HepG2 (cell line): ENCODE measurements around the gene CACNG8. TPM values are rescaled to one million over a fixed set of nuclear protein-coding genes. Genes with fewer than 3 reads are reported as not detected.

Source experiments
- ATAC-seq: fragments of 200-7000 bp; cut with Tn5 transposase; 3 replicates; pipeline ENCODE4 v1.9.1; 2020; ENCODE audit warnings: mild to moderate bottlenecking, moderate library complexity
- BruUV-seq: library from RNA; stranded (reverse); fragments of 400-500 nt; replicated peaks from 2 replicates; lab custom pipeline; 2021; lab: Mats Ljungman, UMichigan
- CTCF ChIA-PET: fragments of 300-600 bp; formaldehyde crosslinking; extraction: SDS; loops from one replicate; lab custom pipeline; 2021; ENCODE audit warnings: low total read pairs, inconsistent platforms, low intra/inter-chr PET ratio; lab: Yijun Ruan, JAX
- POLR2A ChIA-PET: fragments of 350-600 bp; sonication (Branson Sonifier 250); formaldehyde crosslinking; loops from one replicate; lab custom pipeline; 2020; ENCODE audit warnings: antibody characterized with exemption, inconsistent platforms; lab: Yijun Ruan, JAX
- DNase-seq: peaks from one replicate; pipeline ENCODE4 v3.0.0-alpha.2; 2015; ENCODE audit warnings: low spot score
- FAIRE-seq: peaks from 3 replicates; lab custom pipeline; 2011; peaks lifted over from hg19 to GRCh38; lab: Jason Lieb, UNC
- H2AFZ ChIP-seq: one replicate; pipeline ENCODE4 v1.6.1; 2011; ENCODE audit warnings: low read length, inconsistent platforms
- H3K27ac ChIP-seq: fragments of 300-600 bp; 3 replicates; pipeline ENCODE4 v1.8.0; 2011; ENCODE audit warnings: mixed run types, mild to moderate bottlenecking, mixed read lengths, low read length, inconsistent platforms; ENCODE audit not compliant: insufficient read depth; ENCODE audit errors: extremely low read length
- H3K27me3 ChIP-seq, 2 experiments: fragments of 200-600 bp in 1 of 2; 2 replicates in 1 of 2; 3 replicates in 1 of 2; pipeline versions ENCODE4 v1.6.0 to v1.8.0; 2011; ENCODE audit warnings: low read length in 2 of 2, mild to moderate bottlenecking in 2 of 2, moderate library complexity in 2 of 2, inconsistent platforms in 1 of 2; ENCODE audit not compliant: insufficient read depth in 2 of 2, control insufficient read depth in 1 of 2
- H3K36me3 ChIP-seq, 2 experiments: fragments of 200-600 bp in 1 of 2; replicated peaks in 1 of 2; 2 replicates in 1 of 2; 3 replicates in 1 of 2; pipeline versions ENCODE4 v1.5.1 to v1.8.0; 2011; ENCODE audit warnings: low read length in 2 of 2, inconsistent platforms in 1 of 2; ENCODE audit not compliant: insufficient read depth in 2 of 2, control insufficient read depth in 1 of 2
- H3K4me1 ChIP-seq: 2 replicates; pipeline ENCODE4 v1.5.1; 2012; ENCODE audit warnings: low read length, inconsistent platforms; ENCODE audit not compliant: insufficient read depth
- H3K4me2 ChIP-seq: 2 replicates; pipeline ENCODE4 v1.6.0; 2011; ENCODE audit warnings: low read depth, low read length, inconsistent platforms
- H3K4me3 ChIP-seq, 3 experiments: fragments of 200-600 bp in 1 of 3; sonication (generic), shearing (Covaris generic) in 1 of 3; replicated peaks in 1 of 3; 2 replicates each; pipeline ENCODE4 v1.5.1; 2011 to 2016; ENCODE audit warnings: low read length in 3 of 3, inconsistent platforms in 2 of 3, low read depth in 2 of 3, mild to moderate bottlenecking in 2 of 3, control low read depth in 1 of 3, mixed read lengths in 1 of 3; ENCODE audit not compliant: insufficient read depth in 1 of 3
- H3K79me2 ChIP-seq: one replicate; pipeline ENCODE4 v1.6.1; 2011; ENCODE audit warnings: low read length, inconsistent platforms; ENCODE audit not compliant: insufficient read depth
- H3K9ac ChIP-seq: 2 replicates; pipeline ENCODE4 v1.6.0; 2011; ENCODE audit warnings: mild to moderate bottlenecking, low read depth, low read length, inconsistent platforms; ENCODE audit not compliant: insufficient read depth
- H3K9me3 ChIP-seq: 2 replicates; pipeline ENCODE4 v1.5.1; 2012; ENCODE audit warnings: mild to moderate bottlenecking, low read length
- H4K20me1 ChIP-seq: 2 replicates; pipeline ENCODE4 v1.6.0; 2011; ENCODE audit warnings: inconsistent platforms, mild to moderate bottlenecking, low read length, moderate library complexity; ENCODE audit not compliant: insufficient read depth
- ATF7 ChIP-seq, 2 experiments: fragments of 450-650 bp in 1 of 2; sonication (generic) in 1 of 2; formaldehyde crosslinking in 1 of 2; IDR thresholded peaks; 2 replicates each; pipeline versions ENCODE4 v1.4.0 to v1.6.1; 2016 to 2020; ENCODE audit warnings: antibody characterized with exemption in 1 of 2, mild to moderate bottlenecking in 1 of 2, missing genetic modification reagents in 1 of 2
- CREB1 ChIP-seq, 2 experiments: fragments of 450-650 bp in 1 of 2; IDR thresholded peaks; 2 replicates each; pipeline ENCODE4 v1.6.1; 2016 to 2017; ENCODE audit warnings: control low read depth in 1 of 2, mild to moderate bottlenecking in 1 of 2, missing compliant biosample characterization in 1 of 2, missing genetic modification characterization in 1 of 2
- EP300 ChIP-seq, 3 experiments: sonication (generic) in 1 of 3; formaldehyde crosslinking in 1 of 3; IDR thresholded peaks; 2 replicates each; pipeline versions ENCODE4 v1.5.1 to v1.6.1; 2011 to 2020; ENCODE audit warnings: low read depth in 2 of 3, low read length in 2 of 3, borderline replicate concordance in 1 of 3, improper control_type of control experiment in 1 of 3, mild to moderate bottlenecking in 1 of 3, missing genetic modification reagents in 1 of 3, moderate library complexity in 1 of 3
- KLF13 ChIP-seq: sonication (generic); formaldehyde crosslinking; IDR thresholded peaks from 2 replicates; pipeline ENCODE4 v1.4.0; 2020; ENCODE audit warnings: mild to moderate bottlenecking, missing genetic modification reagents
- SP1 ChIP-seq, 2 experiments: fragments of 450-650 bp in 1 of 2; sonication (generic) in 1 of 2; formaldehyde crosslinking in 1 of 2; IDR thresholded peaks; 2 replicates each; pipeline versions ENCODE4 v1.4.0 to v1.6.1; 2016 to 2020; ENCODE audit warnings: missing genetic modification reagents in 1 of 2
- ZBTB7A ChIP-seq: sonication (generic); formaldehyde crosslinking; IDR thresholded peaks from 2 replicates; pipeline ENCODE4 v1.8.0; 2022; ENCODE audit warnings: mild to moderate bottlenecking, missing genetic modification reagents
- ZNF747 ChIP-seq: sonication (generic); formaldehyde crosslinking; IDR thresholded peaks from 2 replicates; pipeline ENCODE4 v1.8.1; 2023; ENCODE audit warnings: missing genetic modification reagents, mild to moderate bottlenecking, borderline replicate concordance
- ZNF841 ChIP-seq: sonication (generic); formaldehyde crosslinking; IDR thresholded peaks from 2 replicates; pipeline ENCODE4 v1.8.1; 2023; ENCODE audit warnings: missing genetic modification reagents, borderline replicate concordance
- ZSCAN20 ChIP-seq: sonication (generic); formaldehyde crosslinking; IDR thresholded peaks from 2 replicates; pipeline ENCODE4 v1.4.0; 2020; ENCODE audit warnings: missing genetic modification reagents, mild to moderate bottlenecking, borderline replicate concordance
- ZSCAN9 ChIP-seq: IDR thresholded peaks from 2 replicates; pipeline ENCODE4 v1.6.1; 2016; ENCODE audit warnings: borderline replicate concordance
- WGBS: methylation state at CpG from one replicate; pipeline ENCODE4 v1.1.6; 2017; ENCODE audit warnings: low lambda C conversion rate; 5-methylcytosine and 5-hydroxymethylcytosine counted together
- in situ Hi-C: cut with HindIII; loops from 2 replicates; pipeline ENCODE4 v1.10.0; 2017; ENCODE audit warnings: low pct_unique_long_range_greater_than_20kb; ENCODE audit not compliant: extremely low pct_ligation_motif_present
- intact Hi-C: fragments of 100-400 bp; cut with micrococcal nuclease; formaldehyde crosslinking; loops from one replicate; pipeline ENCODE4 v1.10.0; 2022; ENCODE audit not compliant: unreplicated experiment
- polyA plus RNA-seq, 8 experiments: library from polyadenylated mRNA; depleted of rRNA in 3 of 8; stranded (reverse) in 7 of 8; unstranded in 1 of 8; fragments of >200 nt; fragmentation: Illumina TruSeq in 4 of 8; extraction: Trizol in 4 of 8; gene quantifications; 2 replicates each; pipeline versions ENCODE4 v1.2.1 to v1.2.3, GENCODE V29; 2011 to 2016; ENCODE audit warnings: low read depth in 4 of 8, missing spikeins in 1 of 8, mixed read lengths in 1 of 8; ENCODE audit not compliant: insufficient read depth in 1 of 8
- total RNA-seq, 5 experiments: library from RNA; depleted of rRNA; stranded (reverse); fragments of >200 nt; fragmentation: Illumina TruSeq; extraction: Trizol; gene quantifications; 2 replicates each; pipeline ENCODE4 v1.2.3, GENCODE V29; 2016; ENCODE audit warnings: low read depth in 1 of 5
- TF ChIP-seq, protein P1 (sequence below): sonication (generic); formaldehyde crosslinking; IDR thresholded peaks from 2 replicates; pipeline ENCODE4 v1.4.0; 2020; ENCODE audit warnings: low read depth, missing genetic modification reagents
- TF ChIP-seq, protein P2 (sequence below): sonication (generic); formaldehyde crosslinking; IDR thresholded peaks from 2 replicates; pipeline ENCODE4 v1.8.0; 2022; ENCODE audit warnings: mild to moderate bottlenecking, missing genetic modification reagents; ENCODE audit not compliant: insufficient replicate concordance

Gene CACNG8
- total and polyA plus RNA-seq, 2 of the 13 experiments (the other 11 are each of a cell fraction or from before 2014, with no cell fraction given): not detected

DNA sequence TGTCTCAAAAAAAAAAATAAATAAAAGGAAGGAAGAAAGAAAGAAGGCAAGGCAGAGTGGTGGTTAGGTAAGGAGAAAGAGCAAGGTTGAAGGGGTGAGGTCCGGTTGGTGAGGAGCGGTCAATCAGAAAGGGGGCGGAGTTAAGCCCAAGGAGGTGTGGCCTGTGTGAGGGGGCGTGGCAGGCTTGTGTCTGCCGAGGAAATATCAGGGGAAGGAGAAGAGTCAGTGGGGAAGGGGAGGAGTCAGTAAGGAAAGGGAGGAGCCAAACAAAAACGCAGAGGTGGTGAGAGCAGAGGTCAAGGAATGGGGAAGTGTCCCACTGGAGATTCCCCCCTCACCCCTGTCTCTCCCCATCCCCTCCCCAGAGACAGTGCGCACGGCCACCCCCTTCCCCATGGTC is 47.7 kb upstream of the CACNG8 start (continued):
- TF ChIP-seq ZNF841: no peak
- no peak for TF ChIP-seq EP300 (IDR thresholded peaks at IDR 0.05; ENCODE audit: low read depth in 2 of 2, low read length in 2 of 2)
- TF ChIP-seq EP300 (CRISPR knock-in tag; IDR thresholded peaks at IDR 0.05; ENCODE audit: borderline replicate concordance): no peak
- TF ChIP-seq ZSCAN20 (CRISPR knock-in tag): no peak
- TF ChIP-seq SP1 (IDR thresholded peaks at IDR 0.05): no peak
- no peak for TF ChIP-seq SP1 (CRISPR knock-in tag; IDR thresholded peaks at IDR 0.05)

DNA sequence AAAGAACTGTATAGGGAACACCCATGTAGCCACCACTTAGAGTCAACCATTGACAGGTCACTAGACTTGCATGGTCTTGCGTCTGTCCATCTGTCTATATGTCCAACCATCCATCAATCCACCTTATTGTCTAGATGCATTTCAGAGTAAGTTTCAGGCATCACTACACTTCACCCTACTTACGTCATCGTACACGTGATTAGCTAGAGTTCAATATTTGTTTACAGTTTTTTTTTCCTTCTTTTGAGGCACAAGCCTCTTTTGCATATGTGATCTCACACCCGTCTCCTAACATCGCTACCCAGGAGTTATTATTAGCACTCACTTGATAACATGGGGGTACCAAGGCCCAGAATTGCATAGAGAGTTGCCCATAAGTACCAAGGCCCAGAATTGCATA is 46.7 kb upstream of the CACNG8 start:
- in situ Hi-C loops (no loop called here), intact Hi-C loops (no loop called here)
- no peaks in the 10 kb centered on the region for H4K20me1 ChIP-seq
- no peaks in the 10 kb centered on the region for H3K36me3 ChIP-seq
- ATAC-seq (no peak), FAIRE-seq (no peak), DNase-seq (no peak)
- no peak overlapping the region for H3K4me2 ChIP-seq
- no peak overlapping the region for H3K9ac ChIP-seq
- BruUV-seq: no TSS peak
- H3K9me3 ChIP-seq: no peaks in the 10 kb centered on the region
- no peak overlapping the region for H2AFZ ChIP-seq
- peaks cover 0 to 10% of the 10 kb centered on the region in 2 experiments; a peak in 3 of 5 replicates for H3K27me3 ChIP-seq
- H3K79me2 ChIP-seq: no peaks in the 10 kb centered on the region
- H3K27ac ChIP-seq: no peak overlapping the region
- ChIA-PET POLR2A (interaction anchor here (0.7 kb wide), 1 partner anchor 11 kb away, joined by 3 read pairs; no protein-coding TSS in a partner anchor), CTCF (no interaction called here)
- TF ChIP-seq ZBTB7A (CRISPR knock-in tag) (no peak), ATF7 (IDR thresholded peaks at IDR 0.05) (peak; percentile 58), ATF7 (CRISPR knock-in tag; IDR thresholded peaks at IDR 0.05) (no peak), ZSCAN9 (CRISPR knock-in tag) (no peak), KLF13 (CRISPR knock-in tag) (no peak), CREB1 (IDR thresholded peaks at IDR 0.05) (peak; percentile 74), CREB1 (CRISPR knock-in tag; IDR thresholded peaks at IDR 0.05) (no peak), ZNF747 (CRISPR knock-in tag) (no peak)
- TF ChIP-seq, protein P1, sequence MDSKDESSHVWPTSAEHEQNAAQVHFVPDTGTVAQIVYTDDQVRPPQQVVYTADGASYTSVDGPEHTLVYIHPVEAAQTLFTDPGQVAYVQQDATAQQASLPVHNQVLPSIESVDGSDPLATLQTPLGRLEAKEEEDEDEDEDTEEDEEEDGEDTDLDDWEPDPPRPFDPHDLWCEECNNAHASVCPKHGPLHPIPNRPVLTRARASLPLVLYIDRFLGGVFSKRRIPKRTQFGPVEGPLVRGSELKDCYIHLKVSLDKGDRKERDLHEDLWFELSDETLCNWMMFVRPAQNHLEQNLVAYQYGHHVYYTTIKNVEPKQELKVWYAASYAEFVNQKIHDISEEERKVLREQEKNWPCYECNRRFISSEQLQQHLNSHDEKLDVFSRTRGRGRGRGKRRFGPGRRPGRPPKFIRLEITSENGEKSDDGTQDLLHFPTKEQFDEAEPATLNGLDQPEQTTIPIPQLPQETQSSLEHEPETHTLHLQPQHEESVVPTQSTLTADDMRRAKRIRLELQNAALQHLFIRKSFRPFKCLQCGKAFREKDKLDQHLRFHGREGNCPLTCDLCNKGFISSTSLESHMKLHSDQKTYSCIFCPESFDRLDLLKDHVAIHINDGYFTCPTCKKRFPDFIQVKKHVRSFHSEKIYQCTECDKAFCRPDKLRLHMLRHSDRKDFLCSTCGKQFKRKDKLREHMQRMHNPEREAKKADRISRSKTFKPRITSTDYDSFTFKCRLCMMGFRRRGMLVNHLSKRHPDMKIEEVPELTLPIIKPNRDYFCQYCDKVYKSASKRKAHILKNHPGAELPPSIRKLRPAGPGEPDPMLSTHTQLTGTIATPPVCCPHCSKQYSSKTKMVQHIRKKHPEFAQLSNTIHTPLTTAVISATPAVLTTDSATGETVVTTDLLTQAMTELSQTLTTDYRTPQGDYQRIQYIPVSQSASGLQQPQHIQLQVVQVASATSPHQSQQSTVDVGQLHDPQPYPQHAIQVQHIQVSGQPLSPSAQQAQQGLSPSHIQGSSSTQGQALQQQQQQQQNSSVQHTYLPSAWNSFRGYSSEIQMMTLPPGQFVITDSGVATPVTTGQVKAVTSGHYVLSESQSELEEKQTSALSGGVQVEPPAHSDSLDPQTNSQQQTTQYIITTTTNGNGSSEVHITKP (CRISPR knock-in tag): no peak
- TF ChIP-seq, protein P2, sequence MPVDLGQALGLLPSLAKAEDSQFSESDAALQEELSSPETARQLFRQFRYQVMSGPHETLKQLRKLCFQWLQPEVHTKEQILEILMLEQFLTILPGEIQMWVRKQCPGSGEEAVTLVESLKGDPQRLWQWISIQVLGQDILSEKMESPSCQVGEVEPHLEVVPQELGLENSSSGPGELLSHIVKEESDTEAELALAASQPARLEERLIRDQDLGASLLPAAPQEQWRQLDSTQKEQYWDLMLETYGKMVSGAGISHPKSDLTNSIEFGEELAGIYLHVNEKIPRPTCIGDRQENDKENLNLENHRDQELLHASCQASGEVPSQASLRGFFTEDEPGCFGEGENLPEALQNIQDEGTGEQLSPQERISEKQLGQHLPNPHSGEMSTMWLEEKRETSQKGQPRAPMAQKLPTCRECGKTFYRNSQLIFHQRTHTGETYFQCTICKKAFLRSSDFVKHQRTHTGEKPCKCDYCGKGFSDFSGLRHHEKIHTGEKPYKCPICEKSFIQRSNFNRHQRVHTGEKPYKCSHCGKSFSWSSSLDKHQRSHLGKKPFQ: no peak
- 21% methylated on average over 6 of the region's 6 CpGs for WGBS
- H3K4me3 ChIP-seq: no peak overlapping the region
- H3K4me1 ChIP-seq: no peaks in the 10 kb centered on the region
